Karpas-422 (cell line): Measurements from ENCODE around the gene GPC6. TPM values are rescaled to one million over a fixed set of nuclear protein-coding genes. Genes with fewer than 3 reads are reported as not detected.
"Not testable (repeated sequence)": the region's sequence is repeated elsewhere in the genome, so short reads cannot be mapped to it uniquely, and the experiment has no call there.

Source experiments
- DNase-seq: peaks from one replicate; pipeline ENCODE4 v3.0.0-alpha.2; 2015
- H2AFZ ChIP-seq: fragments of 200-600 bp; sonication (generic); 2 replicates; pipeline ENCODE4 v1.6.1; 2014; ENCODE audit warnings: antibody characterized with exemption, low read length, mixed read lengths
- H3K27ac ChIP-seq: fragments of 200-600 bp; sonication (generic); 2 replicates; pipeline ENCODE4 v1.5.1; 2014; ENCODE audit warnings: mild to moderate bottlenecking, low read length, moderate library complexity
- H3K27me3 ChIP-seq: fragments of 200-600 bp; sonication (generic); 2 replicates; pipeline ENCODE4 v1.6.1; 2014; ENCODE audit warnings: low read length, mixed read lengths
- H3K36me3 ChIP-seq: fragments of 200-600 bp; sonication (generic); 2 replicates; pipeline ENCODE4 v1.6.1; 2014; ENCODE audit warnings: low read length, mixed read lengths; ENCODE audit not compliant: insufficient read depth
- H3K4me1 ChIP-seq: fragments of 200-600 bp; sonication (generic); 2 replicates; pipeline ENCODE4 v1.6.1; 2014; ENCODE audit warnings: mild to moderate bottlenecking, low read length, mixed read lengths
- H3K4me2 ChIP-seq: fragments of 200-600 bp; sonication (generic); 2 replicates; pipeline ENCODE4 v1.6.1; 2014; ENCODE audit warnings: low read length, low read depth, mild to moderate bottlenecking; ENCODE audit not compliant: poor library complexity, severe bottlenecking
- H3K4me3 ChIP-seq: fragments of 200-600 bp; sonication (generic); 2 replicates; pipeline ENCODE4 v1.5.1; 2014; ENCODE audit warnings: mild to moderate bottlenecking, antibody characterized with exemption, low read length, mixed read lengths
- H3K79me2 ChIP-seq: fragments of 200-600 bp; sonication (generic); 2 replicates; pipeline ENCODE4 v1.6.1; 2014; ENCODE audit warnings: mild to moderate bottlenecking, low read length, mixed read lengths
- H3K9ac ChIP-seq: fragments of 200-600 bp; sonication (generic); 2 replicates; pipeline ENCODE4 v1.6.0; 2014; ENCODE audit warnings: low read length
- H3K9me2 ChIP-seq: fragments of 200-600 bp; sonication (generic), shearing (Covaris generic); replicated peaks from 2 replicates; pipeline ENCODE4 v1.6.0; 2014; ENCODE audit warnings: mild to moderate bottlenecking, low read length, moderate library complexity; ENCODE audit not compliant: insufficient read depth
- H3K9me3 ChIP-seq: fragments of 300-700, 200-600 bp; sonication (generic); 2 replicates; pipeline ENCODE4 v1.6.1; 2014; ENCODE audit warnings: low read length, mixed read lengths
- H4K20me1 ChIP-seq: fragments of 200-600 bp; sonication (generic); 2 replicates; pipeline ENCODE4 v1.6.1; 2014; ENCODE audit warnings: mild to moderate bottlenecking, antibody characterized with exemption, low read length, low read depth; ENCODE audit not compliant: insufficient read depth
- total RNA-seq: library from RNA; depleted of rRNA; stranded (reverse); fragments of >200 nt; shearing (Covaris generic); gene quantifications from 2 replicates; pipeline ENCODE4 v1.2.3, GENCODE V29; 2014; ENCODE audit warnings: low replicate concordance

Gene GPC6
- total RNA-seq, 1 experiment from 2014 or later = not detected

- no peak for DNase-seq
- no peaks in the 10 kb centered on the region for H3K36me3 ChIP-seq
- H2AFZ ChIP-seq = no peak overlapping the region
- H3K4me3 ChIP-seq = no peak overlapping the region
- H4K20me1 ChIP-seq = no peaks in the 10 kb centered on the region
- no peaks in the 10 kb centered on the region for H3K9me2 ChIP-seq
- no peaks in the 10 kb centered on the region for H3K79me2 ChIP-seq
- no peaks in the 10 kb centered on the region for H3K27me3 ChIP-seq
- H3K27ac ChIP-seq = no peak overlapping the region
- peaks cover 25% of the 10 kb centered on the region; the same call in 1 of the 2 replicates for H3K9me3 ChIP-seq
- no peaks in the 10 kb centered on the region for H3K4me1 ChIP-seq
- no peak overlapping the region for H3K9ac ChIP-seq
- H3K4me2 ChIP-seq = no peak overlapping the region
Observed at GRCh38 chr13:93201992-93202558, 24.5 kb upstream of the GPC6 start.

GRCh38 chr13:93206778-93207392, 19.7 kb upstream of the GPC6 start:
- H4K20me1 ChIP-seq, H3K9me2 ChIP-seq, H3K9ac ChIP-seq, H3K4me3 ChIP-seq, DNase-seq, H2AFZ ChIP-seq, H3K27ac ChIP-seq, H3K4me2 ChIP-seq, H3K79me2 ChIP-seq, H3K36me3 ChIP-seq, H3K27me3 ChIP-seq, H3K4me1 ChIP-seq: not testable (repeated sequence)
- peaks cover 28% of the 10 kb centered on the region for H3K9me3 ChIP-seq

- H3K4me1 ChIP-seq = no peaks in the 10 kb centered on the region
- H3K36me3 ChIP-seq = no peaks in the 10 kb centered on the region
- H3K27ac ChIP-seq = no peak overlapping the region
- H4K20me1 ChIP-seq = no peaks in the 10 kb centered on the region
- H3K9ac ChIP-seq = no peak overlapping the region
- no peak for DNase-seq
- H3K9me2 ChIP-seq = no peaks in the 10 kb centered on the region
- H3K4me3 ChIP-seq = no peak overlapping the region
- no peak overlapping the region for H3K4me2 ChIP-seq
- H3K79me2 ChIP-seq = no peaks in the 10 kb centered on the region
- H2AFZ ChIP-seq = no peak overlapping the region
- peaks cover 6% of the 10 kb centered on the region for H3K9me3 ChIP-seq
- H3K27me3 ChIP-seq = no peaks in the 10 kb centered on the region
Observed at GRCh38 chr13:93216122-93216521, 10.5 kb upstream of the GPC6 start.

GRCh38 chr13:93217721-93218261, 8.8 kb upstream of the GPC6 start:
- Histone ChIP-seq H3K36me3 (no peaks in the 10 kb centered on the region), H3K9me2 (no peaks in the 10 kb centered on the region), H4K20me1 (no peaks in the 10 kb centered on the region), H3K79me2 (no peaks in the 10 kb centered on the region), H3K27ac (no peak overlapping the region), H3K4me2 (no peak overlapping the region), H3K4me3 (no peak overlapping the region), H3K9ac (no peak overlapping the region), H2AFZ (no peak overlapping the region), H3K4me1 (no peaks in the 10 kb centered on the region), H3K9me3 (no peaks in the 10 kb centered on the region; the same call in 1 of the 2 replicates), H3K27me3 (no peaks in the 10 kb centered on the region)
- no peak for DNase-seq

- Histone ChIP-seq H2AFZ (no peak overlapping the region), H3K79me2 (no peaks in the 10 kb centered on the region), H3K4me1 (no peaks in the 10 kb centered on the region), H3K27ac (no peak overlapping the region), H4K20me1 (no peaks in the 10 kb centered on the region), H3K4me3 (no peak overlapping the region), H3K9me3 (peaks cover 4% of the 10 kb centered on the region), H3K36me3 (no peaks in the 10 kb centered on the region), H3K4me2 (no peak overlapping the region), H3K27me3 (no peaks in the 10 kb centered on the region), H3K9ac (no peak overlapping the region), H3K9me2 (no peaks in the 10 kb centered on the region)
- no peak for DNase-seq
Observed at GRCh38 chr13:93218583-93218982, 8.0 kb upstream of the GPC6 start.

- DNase-seq = no peak
- no peak overlapping the region for H3K9ac ChIP-seq
- no peaks in the 10 kb centered on the region for H3K9me2 ChIP-seq
- H3K27me3 ChIP-seq = no peaks in the 10 kb centered on the region
- H3K4me3 ChIP-seq = no peak overlapping the region
- no peak overlapping the region for H3K4me2 ChIP-seq
- H4K20me1 ChIP-seq = no peaks in the 10 kb centered on the region
- H3K79me2 ChIP-seq = no peaks in the 10 kb centered on the region
- H3K9me3 ChIP-seq = peaks cover 11% of the 10 kb centered on the region; the same call in 1 of the 2 replicates
- H3K36me3 ChIP-seq = no peaks in the 10 kb centered on the region
- no peaks in the 10 kb centered on the region for H3K4me1 ChIP-seq
- no peak overlapping the region for H3K27ac ChIP-seq
- no peak overlapping the region for H2AFZ ChIP-seq
Observed at GRCh38 chr13:93220073-93220472, 6.5 kb upstream of the GPC6 start.

GRCh38 chr13:93222976-93223375, 3.6 kb upstream of the GPC6 start:
- Histone ChIP-seq H3K27ac (no peak overlapping the region), H2AFZ (no peak overlapping the region), H3K9me3 (peaks cover 19% of the 10 kb centered on the region), H3K4me1 (no peaks in the 10 kb centered on the region), H3K79me2 (no peaks in the 10 kb centered on the region), H3K36me3 (no peaks in the 10 kb centered on the region), H3K27me3 (no peaks in the 10 kb centered on the region), H3K4me2 (no peak overlapping the region), H3K9ac (no peak overlapping the region), H3K9me2 (no peaks in the 10 kb centered on the region), H4K20me1 (no peaks in the 10 kb centered on the region), H3K4me3 (no peak overlapping the region)
- no peak for DNase-seq

- no peaks in the 10 kb centered on the region for H3K27me3 ChIP-seq
- H4K20me1 ChIP-seq = no peaks in the 10 kb centered on the region
- DNase-seq = no peak
- H3K36me3 ChIP-seq = no peaks in the 10 kb centered on the region
- peaks cover 23% of the 10 kb centered on the region for H3K9me3 ChIP-seq
- no peaks in the 10 kb centered on the region for H3K4me1 ChIP-seq
- no peak overlapping the region for H3K9ac ChIP-seq
- no peak overlapping the region for H3K27ac ChIP-seq
- no peak overlapping the region for H2AFZ ChIP-seq
- H3K79me2 ChIP-seq = no peaks in the 10 kb centered on the region
- no peak overlapping the region for H3K4me3 ChIP-seq
- no peak overlapping the region for H3K4me2 ChIP-seq
- no peaks in the 10 kb centered on the region for H3K9me2 ChIP-seq
Observed at GRCh38 chr13:93224535-93224934, 2.1 kb upstream of the GPC6 start.
